ENCODE results near the gene ZNF622.

DNA sequence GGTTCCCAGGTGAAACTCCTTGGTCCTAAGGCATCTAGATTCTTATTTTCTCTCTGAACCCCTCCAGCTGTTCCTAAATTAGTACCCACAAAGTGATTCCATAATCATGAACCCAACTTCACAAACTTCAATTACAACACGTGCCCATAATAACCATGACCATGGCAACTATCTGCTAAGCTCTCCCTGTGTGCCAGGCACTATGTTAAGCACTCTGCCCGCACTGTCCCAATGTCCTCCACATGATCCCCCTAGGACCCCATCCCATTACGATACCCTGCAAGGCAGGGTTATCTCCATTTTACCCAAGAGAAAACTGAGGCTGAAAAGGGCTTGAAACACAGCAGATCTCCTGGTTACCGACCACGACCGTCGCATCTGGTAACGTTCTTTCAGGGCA is 25.3 kb upstream of the ZNF622 start:
- no peak for TF ChIP-seq POLR2A (IDR thresholded peaks at IDR 0.05)
- TF ChIP-seq, protein P1, sequence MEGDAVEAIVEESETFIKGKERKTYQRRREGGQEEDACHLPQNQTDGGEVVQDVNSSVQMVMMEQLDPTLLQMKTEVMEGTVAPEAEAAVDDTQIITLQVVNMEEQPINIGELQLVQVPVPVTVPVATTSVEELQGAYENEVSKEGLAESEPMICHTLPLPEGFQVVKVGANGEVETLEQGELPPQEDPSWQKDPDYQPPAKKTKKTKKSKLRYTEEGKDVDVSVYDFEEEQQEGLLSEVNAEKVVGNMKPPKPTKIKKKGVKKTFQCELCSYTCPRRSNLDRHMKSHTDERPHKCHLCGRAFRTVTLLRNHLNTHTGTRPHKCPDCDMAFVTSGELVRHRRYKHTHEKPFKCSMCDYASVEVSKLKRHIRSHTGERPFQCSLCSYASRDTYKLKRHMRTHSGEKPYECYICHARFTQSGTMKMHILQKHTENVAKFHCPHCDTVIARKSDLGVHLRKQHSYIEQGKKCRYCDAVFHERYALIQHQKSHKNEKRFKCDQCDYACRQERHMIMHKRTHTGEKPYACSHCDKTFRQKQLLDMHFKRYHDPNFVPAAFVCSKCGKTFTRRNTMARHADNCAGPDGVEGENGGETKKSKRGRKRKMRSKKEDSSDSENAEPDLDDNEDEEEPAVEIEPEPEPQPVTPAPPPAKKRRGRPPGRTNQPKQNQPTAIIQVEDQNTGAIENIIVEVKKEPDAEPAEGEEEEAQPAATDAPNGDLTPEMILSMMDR (IDR thresholded peaks at IDR 0.05): no peak
